ENCODE measurements around the gene ENPP4.
"Not testable (repeated sequence)": the region's sequence is repeated elsewhere in the genome, so short reads cannot be mapped to it uniquely, and the experiment has no call there.

The ENPP4 gene, protein sequence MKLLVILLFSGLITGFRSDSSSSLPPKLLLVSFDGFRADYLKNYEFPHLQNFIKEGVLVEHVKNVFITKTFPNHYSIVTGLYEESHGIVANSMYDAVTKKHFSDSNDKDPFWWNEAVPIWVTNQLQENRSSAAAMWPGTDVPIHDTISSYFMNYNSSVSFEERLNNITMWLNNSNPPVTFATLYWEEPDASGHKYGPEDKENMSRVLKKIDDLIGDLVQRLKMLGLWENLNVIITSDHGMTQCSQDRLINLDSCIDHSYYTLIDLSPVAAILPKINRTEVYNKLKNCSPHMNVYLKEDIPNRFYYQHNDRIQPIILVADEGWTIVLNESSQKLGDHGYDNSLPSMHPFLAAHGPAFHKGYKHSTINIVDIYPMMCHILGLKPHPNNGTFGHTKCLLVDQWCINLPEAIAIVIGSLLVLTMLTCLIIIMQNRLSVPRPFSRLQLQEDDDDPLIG

GRCh38 chr6:46129629-46130511 lies at the start of gene ENPP4:
Gene ENPP4, plus strand, starts transcription at chr6:46129989. Its CDS starts 9,595 bp downstream, at chr6:46139584.
- TF ChIP-seq, protein P1, sequence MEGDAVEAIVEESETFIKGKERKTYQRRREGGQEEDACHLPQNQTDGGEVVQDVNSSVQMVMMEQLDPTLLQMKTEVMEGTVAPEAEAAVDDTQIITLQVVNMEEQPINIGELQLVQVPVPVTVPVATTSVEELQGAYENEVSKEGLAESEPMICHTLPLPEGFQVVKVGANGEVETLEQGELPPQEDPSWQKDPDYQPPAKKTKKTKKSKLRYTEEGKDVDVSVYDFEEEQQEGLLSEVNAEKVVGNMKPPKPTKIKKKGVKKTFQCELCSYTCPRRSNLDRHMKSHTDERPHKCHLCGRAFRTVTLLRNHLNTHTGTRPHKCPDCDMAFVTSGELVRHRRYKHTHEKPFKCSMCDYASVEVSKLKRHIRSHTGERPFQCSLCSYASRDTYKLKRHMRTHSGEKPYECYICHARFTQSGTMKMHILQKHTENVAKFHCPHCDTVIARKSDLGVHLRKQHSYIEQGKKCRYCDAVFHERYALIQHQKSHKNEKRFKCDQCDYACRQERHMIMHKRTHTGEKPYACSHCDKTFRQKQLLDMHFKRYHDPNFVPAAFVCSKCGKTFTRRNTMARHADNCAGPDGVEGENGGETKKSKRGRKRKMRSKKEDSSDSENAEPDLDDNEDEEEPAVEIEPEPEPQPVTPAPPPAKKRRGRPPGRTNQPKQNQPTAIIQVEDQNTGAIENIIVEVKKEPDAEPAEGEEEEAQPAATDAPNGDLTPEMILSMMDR (IDR thresholded peaks at IDR 0.05): no peak
- peak; percentile 95 for DNase-seq (ENCODE audit: low spot score)
- Histone ChIP-seq H3K4me3 (peak within 1 kb of the TSS; percentile 74), H3K27ac (peak within 1 kb of the TSS; percentile 66 to 72)

- no peak for DNase-seq (ENCODE audit: low spot score)
- no peak overlapping the region for H3K4me3 ChIP-seq
- TF ChIP-seq, protein P1 (IDR thresholded peaks at IDR 0.05): no peak
- H3K27ac ChIP-seq: no peak overlapping the region
Observed at GRCh38 chr6:46080111-46080510, 49.7 kb upstream of the ENPP4 start.

GRCh38 chr6:46085688-46086087 lies 44.1 kb upstream of the ENPP4 start:
- not testable (repeated sequence) for H3K27ac ChIP-seq; H3K4me3 ChIP-seq; DNase-seq (ENCODE audit: low spot score)

DNA sequence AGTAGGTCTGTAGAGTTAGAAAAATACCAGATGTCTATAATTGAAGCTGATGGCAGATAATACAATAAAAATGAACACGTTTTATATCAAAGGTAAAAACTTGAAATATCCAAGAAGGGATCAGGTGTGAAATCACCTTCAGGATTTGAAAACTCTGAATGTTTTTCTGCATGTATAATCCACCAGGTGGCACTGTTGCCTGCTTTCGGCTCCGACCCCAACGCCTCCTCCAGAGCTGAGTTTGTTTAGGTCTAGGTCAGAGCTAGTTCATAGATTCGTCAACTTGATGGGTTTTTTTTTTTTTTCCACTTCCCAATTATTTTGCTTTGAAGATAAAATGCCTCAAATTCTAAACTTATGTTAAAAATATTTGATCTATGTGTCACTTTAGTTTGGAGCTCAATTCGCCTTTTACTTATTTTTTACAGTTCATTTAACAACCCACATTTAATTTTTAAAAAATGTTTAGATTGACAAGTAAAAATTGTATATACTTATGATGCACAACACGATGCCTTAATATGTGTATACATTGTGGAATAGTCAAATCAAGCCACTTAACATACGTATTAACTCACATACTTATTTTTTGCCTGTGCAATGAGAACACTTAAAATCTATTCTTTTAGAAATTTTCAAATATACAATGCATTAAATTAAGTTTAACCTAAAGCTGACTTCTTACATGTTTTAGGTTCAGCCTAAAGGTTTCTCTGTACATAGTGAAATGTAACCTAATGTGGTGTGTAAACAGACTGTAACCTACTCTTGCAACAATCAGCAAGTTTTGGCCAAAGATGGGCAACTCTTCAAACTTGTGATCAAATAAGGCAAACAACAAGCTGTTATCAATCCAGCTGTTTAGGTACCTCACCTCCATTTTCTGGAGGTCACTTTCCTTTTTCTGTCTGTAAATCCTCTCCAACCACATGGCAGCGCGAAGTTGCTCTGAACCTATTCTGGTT lies 39.4 kb upstream of the ENPP4 start:
- Histone ChIP-seq H3K27ac (no peak overlapping the region), H3K4me3 (no peak overlapping the region)
- DNase-seq (ENCODE audit: low spot score): no peak
- TF ChIP-seq, protein P1 (IDR thresholded peaks at IDR 0.05): peak; percentile 55

- Histone ChIP-seq H3K4me3 (no peak overlapping the region), H3K27ac (no peak overlapping the region)
- no peak for DNase-seq (ENCODE audit: low spot score)
- TF ChIP-seq, protein P1 (IDR thresholded peaks at IDR 0.05): no peak
Observed at GRCh38 chr6:46091080-46091478, 38.7 kb upstream of the ENPP4 start.

DNA sequence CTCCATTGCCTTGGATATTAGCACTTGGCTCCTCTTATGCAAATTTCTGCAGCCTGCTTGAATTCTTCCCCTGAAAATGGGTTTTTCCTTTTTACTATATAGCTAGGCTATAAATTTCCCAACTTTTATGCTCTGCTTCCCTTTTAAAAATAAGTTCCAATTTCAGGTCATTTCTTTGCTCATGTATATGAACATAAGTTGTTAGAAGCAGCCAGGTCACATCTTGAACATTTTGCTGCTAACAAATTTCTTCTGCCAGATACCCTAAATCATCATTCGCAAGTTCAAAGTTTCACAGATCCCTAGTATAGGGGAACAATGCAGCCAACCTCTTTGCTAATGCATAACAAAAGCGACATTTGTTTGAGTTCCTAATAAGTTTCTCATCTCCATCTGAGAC lies 34.5 kb upstream of the ENPP4 start:
- TF ChIP-seq, protein P1 (IDR thresholded peaks at IDR 0.05): no peak
- no peak overlapping the region for H3K27ac ChIP-seq
- H3K4me3 ChIP-seq: no peak overlapping the region
- no peak for DNase-seq (ENCODE audit: low spot score)
